Measurements from ENCODE around the gene ABCD1.

Gene ABCD1

GRCh38 chrX:153783378-153784013, 58.8 kb downstream of the ABCD1 start:
- DNase-seq (ENCODE audit: low read depth in 2 of 2), result no peak
- TF ChIP-seq CTCF (IDR thresholded peaks at IDR 0.05; ENCODE audit: low read depth, low read length), result no peak
- no peak overlapping the region for H3K4me3 ChIP-seq (replicated peaks in 1 of 2; ENCODE audit: low read depth in 2 of 2, low read length in 2 of 2)

- H3K4me3 ChIP-seq (replicated peaks in 1 of 2; ENCODE audit: low read depth in 2 of 2, low read length in 2 of 2), result no peak overlapping the region
- no peak for TF ChIP-seq CTCF (IDR thresholded peaks at IDR 0.05; ENCODE audit: low read depth, low read length)
- DNase-seq (ENCODE audit: low read depth in 2 of 2), result no peak
These were observed 59.8 kb downstream of the ABCD1 start for GRCh38 chrX:153784325-153784967.

GRCh38 chrX:153786669-153787068, 62.0 kb downstream of the ABCD1 start:
- no peak for TF ChIP-seq CTCF (IDR thresholded peaks at IDR 0.05; ENCODE audit: low read depth, low read length)
- H3K4me3 ChIP-seq (replicated peaks in 1 of 2; ENCODE audit: low read depth in 2 of 2, low read length in 2 of 2), result no peak overlapping the region
- DNase-seq (ENCODE audit: low read depth in 2 of 2), result no peak

DNA sequence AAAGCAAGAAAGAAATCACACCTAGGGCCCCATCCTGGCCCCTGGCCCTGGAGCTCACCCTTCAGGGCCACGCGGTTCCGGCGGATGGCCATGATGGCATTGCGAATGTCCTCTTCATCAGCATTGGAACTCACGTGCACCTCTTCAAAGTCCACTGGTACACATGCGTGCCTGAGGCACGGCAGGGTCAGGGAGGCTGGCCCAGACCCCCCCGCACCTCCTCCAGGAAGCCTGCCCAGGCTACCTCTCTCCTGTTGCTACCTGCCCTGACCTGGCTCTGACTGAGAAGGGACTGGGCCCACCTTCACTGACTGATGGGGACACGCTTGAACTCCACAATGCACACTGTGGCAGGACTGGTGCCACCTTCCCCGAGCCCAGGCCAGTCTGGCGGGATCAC, 65.0 kb downstream of the ABCD1 start:
- H3K4me3 ChIP-seq (replicated peaks in 1 of 2; ENCODE audit: low read depth in 2 of 2, low read length in 2 of 2), result no peak overlapping the region
- TF ChIP-seq CTCF (IDR thresholded peaks at IDR 0.05; ENCODE audit: low read depth, low read length), result no peak
- no peak for DNase-seq (ENCODE audit: low read depth in 2 of 2)

DNA sequence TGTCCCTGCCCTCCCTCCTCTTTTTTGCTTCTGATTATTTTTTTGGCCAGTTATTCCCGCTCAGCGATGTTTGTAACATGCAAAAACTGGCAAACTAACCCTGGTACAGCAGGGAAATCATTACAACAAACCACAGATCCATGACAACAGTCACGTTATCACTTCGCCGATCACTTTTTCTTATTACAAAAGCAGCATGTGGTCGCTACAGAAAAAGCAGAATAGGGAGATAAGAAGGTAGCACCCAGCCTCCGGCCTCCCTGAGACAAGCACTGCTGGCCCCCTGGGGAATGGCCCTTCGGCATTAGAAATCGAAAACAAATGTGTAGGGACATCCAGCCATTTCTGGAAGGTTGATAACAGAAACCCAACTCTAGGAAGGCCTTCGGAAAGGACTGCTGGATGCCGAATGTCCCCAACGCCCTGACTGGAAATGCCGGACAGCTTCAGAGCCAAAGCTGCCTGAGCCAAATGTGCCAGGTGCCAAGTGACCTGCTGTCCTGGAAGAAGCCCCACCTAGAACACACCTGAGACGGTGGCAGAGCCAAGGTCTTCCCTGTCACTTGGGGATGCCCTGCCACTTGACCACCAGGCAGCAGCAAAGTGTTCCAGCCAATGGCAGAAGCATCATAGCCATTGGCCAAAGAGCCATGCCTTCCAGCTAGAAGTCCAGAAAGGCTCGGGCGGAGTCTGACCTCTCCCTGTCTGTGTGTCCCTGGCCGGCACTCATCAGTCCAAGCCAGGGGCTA, 66.6 kb downstream of the ABCD1 start:
- TF ChIP-seq CTCF (IDR thresholded peaks at IDR 0.05; ENCODE audit: low read depth, low read length), result no peak
- DNase-seq (ENCODE audit: low read depth in 2 of 2), result no peak
- no peak overlapping the region for H3K4me3 ChIP-seq (replicated peaks in 1 of 2; ENCODE audit: low read depth in 2 of 2, low read length in 2 of 2)

DNA sequence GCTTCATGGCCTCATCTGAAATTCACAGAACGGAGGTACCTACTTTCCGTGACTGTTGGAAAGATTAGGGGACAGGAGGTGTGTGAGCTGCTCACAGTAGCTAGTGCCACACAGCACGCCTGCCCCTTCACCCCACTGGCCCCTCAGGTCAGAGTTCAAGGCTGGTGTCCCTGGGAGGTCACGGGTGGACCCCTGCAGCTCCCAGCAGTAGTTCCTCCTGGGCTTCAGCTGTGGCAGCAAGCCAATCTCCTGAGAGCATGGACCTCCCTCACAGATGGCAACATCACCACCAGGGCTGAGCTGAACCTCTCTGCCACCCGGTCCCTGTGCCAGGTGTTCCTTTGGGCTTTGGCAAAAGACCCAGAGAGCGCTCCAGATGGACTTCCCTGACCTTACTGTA, 67.7 kb downstream of the ABCD1 start:
- no peak for DNase-seq (ENCODE audit: low read depth in 2 of 2)
- no peak for TF ChIP-seq CTCF (IDR thresholded peaks at IDR 0.05; ENCODE audit: low read depth, low read length)
- no peak overlapping the region for H3K4me3 ChIP-seq (replicated peaks in 1 of 2; ENCODE audit: low read depth in 2 of 2, low read length in 2 of 2)
